ENCODE data around the gene RNU2-1.
"Not testable (repeated sequence)": the region's sequence is repeated elsewhere in the genome, so short reads cannot be mapped to it uniquely, and the experiment has no call there.

The RNU2-1 gene

DNA sequence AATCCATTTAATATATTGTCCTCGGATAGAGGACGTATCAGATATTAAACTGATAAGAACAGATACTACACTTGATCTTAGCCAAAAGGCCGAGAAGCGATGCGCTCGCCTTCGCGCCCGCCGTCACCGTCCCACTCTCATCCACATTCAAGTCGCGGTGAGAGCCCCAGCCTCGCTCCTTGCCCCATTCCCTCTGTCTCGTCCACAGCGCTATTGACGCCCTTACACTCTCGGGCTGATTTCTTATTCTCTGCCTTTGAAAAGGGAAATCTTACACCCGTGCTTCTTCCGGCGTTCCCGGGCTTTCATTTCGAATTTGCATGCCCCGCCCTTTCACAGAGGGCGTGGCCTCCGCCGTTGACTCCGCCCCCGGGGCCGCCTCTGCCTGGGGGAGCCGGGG, at the start of gene RNU2-1:
Gene RNU2-1, minus strand, starts transcription at position 101 of the 400 bp plus-strand sequence.
- not testable (repeated sequence) for DNase-seq (ENCODE audit: low read depth in 2 of 2)

DNA sequence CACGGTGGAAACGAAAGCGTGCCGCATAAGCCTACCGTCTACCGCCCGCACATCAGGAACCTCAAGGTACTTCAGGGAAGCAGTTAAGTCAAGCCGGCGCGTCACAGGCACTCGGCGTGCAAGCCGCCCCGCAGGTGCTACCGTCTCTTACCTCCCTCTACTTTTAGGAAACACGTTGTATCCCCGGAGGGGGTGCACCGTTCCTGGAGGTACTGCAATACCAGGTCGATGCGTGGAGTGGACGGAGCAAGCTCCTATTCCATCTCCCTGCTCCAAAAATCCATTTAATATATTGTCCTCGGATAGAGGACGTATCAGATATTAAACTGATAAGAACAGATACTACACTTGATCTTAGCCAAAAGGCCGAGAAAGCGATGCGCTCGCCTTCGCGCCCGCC, 39.1 kb upstream of the RNU2-1 start:
- not testable (repeated sequence) for DNase-seq (ENCODE audit: low read depth in 2 of 2)

DNA sequence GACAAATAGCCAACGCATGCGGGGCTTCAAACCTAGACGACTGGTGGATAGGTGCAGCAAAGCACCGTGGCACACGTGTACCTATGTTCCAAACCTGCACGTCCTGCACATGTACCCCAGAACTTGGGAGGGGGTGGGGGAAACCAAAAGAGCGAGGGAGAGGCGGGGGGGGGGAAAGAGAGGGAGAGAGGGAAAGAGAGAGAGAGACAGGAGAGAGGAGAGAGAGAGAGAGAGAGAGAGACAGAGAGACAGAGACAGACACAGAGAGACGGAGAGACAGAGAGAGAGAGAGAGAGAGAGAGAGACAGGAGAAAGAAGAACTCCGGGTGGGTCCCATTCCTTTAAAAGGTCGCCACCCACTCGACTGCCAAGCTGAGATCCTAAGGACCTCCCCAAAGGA, 38.7 kb upstream of the RNU2-1 start:
- not testable (repeated sequence) for DNase-seq (ENCODE audit: low read depth in 2 of 2)

DNA sequence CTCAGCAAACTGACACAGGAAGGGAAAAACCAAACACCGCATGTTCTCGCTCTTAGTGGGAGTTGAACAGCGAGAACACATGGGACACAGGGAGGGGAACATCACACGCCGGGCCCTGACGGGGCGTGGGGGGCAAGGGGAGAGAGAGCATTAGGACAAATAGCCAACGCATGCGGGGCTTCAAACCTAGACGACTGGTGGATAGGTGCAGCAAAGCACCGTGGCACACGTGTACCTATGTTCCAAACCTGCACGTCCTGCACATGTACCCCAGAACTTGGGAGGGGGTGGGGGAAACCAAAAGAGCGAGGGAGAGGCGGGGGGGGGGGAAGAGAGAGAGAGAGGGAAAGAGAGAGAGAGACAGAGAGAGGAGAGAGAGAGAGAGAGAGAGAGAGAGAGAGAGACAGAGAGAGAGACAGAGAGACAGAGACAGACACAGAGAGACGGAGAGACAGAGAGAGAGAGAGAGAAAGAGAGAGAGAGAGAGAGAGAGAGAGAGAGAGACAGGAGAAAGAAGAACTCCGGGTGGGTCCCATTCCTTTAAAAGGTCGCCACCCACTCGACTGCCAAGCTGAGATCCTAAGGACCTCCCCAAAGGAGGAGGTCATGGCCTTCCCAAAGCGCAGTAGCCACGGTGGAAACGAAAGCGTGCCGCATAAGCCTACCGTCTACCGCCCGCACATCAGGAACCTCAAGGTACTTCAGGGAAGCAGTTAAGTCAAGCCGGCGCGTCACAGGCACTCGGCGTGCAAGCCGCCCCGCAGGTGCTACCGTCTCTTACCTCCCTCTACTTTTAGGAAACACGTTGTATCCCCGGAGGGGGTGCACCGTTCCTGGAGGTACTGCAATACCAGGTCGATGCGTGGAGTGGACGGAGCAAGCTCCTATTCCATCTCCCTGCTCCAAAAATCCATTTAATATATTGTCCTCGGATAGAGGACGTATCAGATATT, 37.1 kb upstream of the RNU2-1 start:
- not testable (repeated sequence) for DNase-seq (ENCODE audit: low read depth in 2 of 2)

DNA sequence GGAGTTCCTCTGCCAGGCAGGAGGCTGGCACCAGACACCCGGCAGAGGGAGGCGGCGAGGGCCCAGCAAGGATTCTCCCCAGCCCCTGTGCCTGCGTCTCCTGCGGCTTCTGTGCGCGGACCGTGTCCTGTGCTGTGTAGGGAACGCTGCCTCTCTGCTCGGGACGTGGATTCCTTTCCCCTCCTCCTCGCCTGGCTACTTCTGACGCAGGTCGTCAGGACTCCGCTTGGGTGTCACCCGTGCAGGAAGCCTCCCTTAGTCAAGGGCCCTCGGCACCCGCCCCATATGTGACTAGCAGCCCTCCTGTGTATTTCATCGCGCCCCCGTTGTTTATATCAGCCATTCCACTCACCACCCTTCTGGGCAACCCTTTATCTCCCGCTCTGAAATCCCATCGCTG, 12.7 kb upstream of the RNU2-1 start:
- DNase-seq (ENCODE audit: low read depth in 2 of 2): not testable (repeated sequence)

DNA sequence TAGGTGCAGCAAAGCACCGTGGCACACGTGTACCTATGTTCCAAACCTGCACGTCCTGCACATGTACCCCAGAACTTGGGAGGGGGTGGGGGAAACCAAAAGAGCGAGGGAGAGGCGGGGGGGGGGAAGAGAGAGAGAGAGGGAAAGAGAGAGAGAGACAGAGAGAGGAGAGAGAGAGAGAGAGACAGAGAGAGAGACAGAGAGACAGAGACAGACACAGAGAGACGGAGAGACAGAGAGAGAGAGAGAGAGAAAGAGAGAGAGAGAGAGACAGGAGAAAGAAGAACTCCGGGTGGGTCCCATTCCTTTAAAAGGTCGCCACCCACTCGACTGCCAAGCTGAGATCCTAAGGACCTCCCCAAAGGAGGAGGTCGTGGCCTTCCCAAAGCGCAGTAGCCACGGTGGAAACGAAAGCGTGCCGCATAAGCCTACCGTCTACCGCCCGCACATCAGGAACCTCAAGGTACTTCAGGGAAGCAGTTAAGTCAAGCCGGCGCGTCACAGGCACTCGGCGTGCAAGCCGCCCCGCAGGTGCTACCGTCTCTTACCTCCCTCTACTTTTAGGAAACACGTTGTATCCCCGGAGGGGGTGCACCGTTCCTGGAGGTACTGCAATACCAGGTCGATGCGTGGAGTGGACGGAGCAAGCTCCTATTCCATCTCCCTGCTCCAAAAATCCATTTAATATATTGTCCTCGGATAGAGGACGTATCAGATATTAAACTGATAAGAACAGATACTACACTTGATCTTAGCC, 7.0 kb upstream of the RNU2-1 start:
- DNase-seq (ENCODE audit: low read depth in 2 of 2): not testable (repeated sequence)

DNA sequence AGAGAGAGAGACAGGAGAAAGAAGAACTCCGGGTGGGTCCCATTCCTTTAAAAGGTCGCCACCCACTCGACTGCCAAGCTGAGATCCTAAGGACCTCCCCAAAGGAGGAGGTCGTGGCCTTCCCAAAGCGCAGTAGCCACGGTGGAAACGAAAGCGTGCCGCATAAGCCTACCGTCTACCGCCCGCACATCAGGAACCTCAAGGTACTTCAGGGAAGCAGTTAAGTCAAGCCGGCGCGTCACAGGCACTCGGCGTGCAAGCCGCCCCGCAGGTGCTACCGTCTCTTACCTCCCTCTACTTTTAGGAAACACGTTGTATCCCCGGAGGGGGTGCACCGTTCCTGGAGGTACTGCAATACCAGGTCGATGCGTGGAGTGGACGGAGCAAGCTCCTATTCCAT, 5.8 kb upstream of the RNU2-1 start:
- not testable (repeated sequence) for DNase-seq (ENCODE audit: low read depth in 2 of 2)

DNA sequence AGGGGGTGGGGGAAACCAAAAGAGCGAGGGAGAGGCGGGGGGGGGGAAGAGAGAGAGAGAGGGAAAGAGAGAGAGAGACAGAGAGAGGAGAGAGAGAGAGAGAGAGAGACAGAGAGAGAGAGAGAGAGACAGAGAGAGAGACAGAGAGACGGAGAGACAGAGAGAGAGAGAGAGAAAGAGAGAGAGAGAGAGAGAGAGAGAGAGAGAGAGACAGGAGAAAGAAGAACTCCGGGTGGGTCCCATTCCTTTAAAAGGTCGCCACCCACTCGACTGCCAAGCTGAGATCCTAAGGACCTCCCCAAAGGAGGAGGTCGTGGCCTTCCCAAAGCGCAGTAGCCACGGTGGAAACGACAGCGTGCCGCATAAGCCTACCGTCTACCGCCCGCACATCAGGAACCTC, 514 bp downstream of the RNU2-1 start:
- DNase-seq (ENCODE audit: low read depth in 2 of 2): not testable (repeated sequence)

DNA sequence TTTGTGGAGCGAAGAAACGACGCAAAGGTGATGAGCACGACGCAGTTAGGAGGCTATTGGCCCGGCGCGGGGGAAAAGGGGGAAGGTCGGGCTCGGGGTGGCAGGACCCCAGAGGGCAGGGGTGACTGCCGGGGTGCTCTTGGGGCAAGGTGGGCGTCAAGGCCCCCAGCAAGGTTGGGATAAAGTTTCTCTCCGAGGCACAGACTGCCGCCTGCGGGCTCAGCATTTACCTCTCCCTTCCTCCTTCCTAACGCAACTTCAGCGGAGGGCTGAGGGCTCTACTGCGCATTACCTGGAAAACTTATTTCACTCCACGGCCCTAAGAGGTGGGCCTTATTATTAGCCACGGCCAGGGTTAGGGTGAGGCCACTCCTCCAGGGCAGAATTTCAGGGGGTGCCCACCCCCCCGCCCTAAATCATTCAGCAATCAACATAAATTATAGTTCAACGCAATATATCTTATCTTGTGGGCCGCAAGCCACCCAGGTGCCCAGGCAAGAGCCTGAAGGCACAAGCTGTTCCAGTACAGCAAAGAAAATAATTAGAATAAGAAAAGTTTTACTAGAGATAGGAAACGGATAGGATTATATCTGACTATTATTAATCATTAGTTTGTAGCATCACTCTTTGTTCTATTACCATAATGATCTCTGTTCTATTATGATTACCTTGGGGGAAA, 1.6 kb downstream of the RNU2-1 start:
- DNase-seq (ENCODE audit: low read depth in 2 of 2): peak in 1 of 2 donors; percentile 16

DNA sequence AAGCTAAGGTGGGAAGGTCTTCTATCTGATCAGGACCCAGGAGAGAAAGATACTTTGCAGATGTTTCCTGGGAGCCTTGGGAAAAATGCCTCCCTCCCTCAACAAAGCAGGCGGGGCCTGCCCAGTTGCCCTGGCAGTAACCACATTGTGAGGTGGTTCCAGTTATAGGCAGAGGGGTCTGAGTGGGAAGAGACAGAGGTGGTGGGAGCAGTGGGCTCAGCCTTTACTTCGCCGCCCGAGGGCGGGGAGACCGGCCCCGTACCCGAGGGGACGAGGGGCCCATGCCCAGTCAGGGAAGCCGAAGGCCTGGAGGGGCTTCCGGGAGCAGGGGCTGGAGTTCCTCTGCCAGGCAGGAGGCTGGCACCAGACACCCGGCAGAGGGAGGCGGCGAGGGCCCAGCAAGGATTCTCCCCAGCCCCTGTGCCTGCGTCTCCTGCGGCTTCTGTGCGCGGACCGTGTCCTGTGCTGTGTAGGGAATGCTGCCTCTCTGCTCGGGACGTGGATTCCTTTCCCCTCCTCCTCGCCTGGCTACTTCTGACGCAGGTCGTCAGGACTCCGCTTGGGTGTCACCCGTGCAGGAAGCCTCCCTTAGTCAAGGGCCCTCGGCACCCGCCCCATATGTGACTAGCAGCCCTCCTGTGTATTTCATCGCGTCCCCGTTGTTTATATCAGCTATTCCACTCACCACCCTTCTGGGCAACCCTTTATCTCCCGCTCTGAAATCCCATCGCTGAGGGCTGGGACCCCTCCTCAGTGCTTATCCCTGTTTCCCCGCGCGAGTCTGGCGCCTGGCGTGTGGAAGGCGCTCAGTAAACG, 2.4 kb downstream of the RNU2-1 start:
- not testable (repeated sequence) for DNase-seq (ENCODE audit: low read depth in 2 of 2)

DNA sequence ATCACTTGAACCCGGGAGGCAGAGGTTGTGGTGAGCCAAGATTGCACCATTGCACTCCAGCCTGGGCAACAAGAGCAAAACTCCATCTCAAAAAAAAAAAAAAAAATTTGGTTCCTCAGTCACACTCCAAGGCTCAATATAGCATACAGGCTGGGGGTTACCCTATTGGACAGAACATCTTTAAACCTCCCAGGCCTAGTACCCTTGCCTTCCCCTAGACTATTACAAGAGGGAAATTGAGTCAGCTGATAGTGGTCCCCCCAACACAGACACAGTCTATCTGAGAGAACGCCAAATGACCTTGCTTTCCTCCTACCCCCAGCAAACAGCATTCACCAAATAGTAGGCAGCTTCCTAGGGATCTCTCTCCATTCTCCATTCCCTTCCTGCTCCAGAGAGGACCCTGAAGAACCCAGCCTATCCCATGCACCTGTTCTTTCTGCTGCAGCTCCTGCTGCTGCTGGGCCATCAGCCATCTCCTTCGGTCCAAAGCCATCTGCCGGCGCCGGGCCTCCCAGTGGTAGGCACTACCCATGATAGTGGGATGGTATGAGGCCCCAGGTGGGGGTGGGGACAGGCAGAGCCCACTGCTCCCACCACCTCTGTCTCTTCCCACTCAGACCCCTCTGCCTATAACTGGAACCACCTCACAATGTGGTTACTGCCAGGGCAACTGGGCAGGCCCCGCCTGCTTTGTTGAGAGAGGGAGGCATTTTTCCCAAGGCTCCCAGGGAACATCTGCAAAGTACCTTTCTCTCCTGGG, 5.6 kb downstream of the RNU2-1 start, which contains the start of gene CCDC200:
Gene CCDC200, minus strand, starts transcription at position 604 of the 763 bp plus-strand sequence. Its CDS starts 69 bp downstream, at position 535.
- DNase-seq (ENCODE audit: low read depth in 2 of 2): not testable (repeated sequence)

DNA sequence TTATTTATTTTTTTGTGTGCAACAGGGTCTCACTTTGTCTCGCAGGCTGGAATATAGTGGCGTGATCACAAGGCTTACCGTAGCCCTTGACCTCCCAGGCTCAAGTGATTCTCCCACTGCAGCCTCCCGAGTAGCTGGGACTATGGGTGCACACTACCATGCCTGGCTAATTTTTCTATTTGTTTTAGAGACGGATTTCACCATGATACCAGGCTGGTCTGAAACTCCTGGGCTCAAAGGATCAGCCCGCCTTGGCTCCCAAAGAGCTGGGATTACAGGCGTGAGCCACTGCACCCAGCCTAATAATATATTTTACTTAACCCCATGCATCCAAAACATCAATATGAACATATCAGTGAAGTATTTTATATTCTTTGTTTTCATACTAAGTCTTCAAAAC, 7.4 kb downstream of the RNU2-1 start:
- DNase-seq (ENCODE audit: low read depth in 2 of 2): no peak

DNA sequence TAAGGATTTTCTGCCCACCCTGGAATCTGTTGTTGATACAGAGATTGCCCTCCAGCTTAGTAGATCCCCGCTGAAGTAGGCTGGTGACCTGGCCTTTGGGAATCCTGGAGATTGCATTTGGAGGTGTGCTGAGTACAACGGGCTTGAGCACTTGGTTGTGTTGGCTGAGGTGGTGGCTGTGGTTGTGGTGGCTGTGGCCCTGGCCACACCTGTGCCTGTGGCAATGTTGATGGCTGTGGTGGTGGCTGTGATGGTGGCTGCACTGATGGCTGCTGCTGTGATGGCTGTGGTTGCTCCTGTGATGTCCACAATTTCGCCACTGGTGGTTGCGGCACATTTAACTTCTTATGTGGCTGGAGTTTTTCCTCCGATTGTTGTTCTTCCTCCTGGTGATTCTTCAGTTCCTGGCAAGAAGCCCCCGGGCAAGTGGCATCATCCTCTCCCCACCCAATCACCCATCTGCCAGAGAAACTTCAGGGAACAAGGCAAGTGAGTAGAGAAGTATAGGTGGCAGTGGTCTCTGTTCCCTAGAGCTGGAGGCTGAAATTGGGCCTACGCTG, 9.6 kb downstream of the RNU2-1 start:
- no peak for DNase-seq (ENCODE audit: low read depth in 2 of 2)

DNA sequence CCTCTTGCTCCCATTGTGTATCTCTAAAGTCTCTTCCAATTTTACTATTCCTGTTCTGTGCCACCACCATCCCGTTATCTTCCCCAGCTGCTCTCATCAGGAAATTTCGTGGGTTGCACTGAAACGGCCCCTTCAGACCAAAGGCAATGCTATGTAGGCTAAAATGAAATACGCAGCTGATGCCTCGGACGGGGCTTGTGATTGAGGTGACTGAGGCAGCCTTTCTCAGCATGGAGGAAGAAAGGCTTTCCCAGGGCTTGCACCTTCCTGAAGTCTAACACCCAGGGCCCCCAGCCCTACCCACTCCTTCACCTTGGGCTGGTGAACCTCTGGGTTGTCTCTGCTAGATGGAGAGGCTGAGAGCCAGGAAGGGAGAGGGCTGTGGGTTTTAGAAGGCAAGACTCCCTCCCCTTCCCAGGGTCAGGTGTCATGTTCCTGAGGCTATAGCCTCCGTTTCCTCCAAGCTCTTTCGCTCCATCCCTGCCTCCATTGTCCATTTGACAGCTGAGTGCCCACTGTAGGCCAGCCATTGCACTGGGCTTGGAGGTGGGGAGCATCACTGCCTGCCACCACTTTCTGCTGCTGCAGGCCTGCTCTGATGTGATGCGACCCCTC, 13.2 kb downstream of the RNU2-1 start:
- DNase-seq (ENCODE audit: low read depth in 2 of 2): no peak

DNA sequence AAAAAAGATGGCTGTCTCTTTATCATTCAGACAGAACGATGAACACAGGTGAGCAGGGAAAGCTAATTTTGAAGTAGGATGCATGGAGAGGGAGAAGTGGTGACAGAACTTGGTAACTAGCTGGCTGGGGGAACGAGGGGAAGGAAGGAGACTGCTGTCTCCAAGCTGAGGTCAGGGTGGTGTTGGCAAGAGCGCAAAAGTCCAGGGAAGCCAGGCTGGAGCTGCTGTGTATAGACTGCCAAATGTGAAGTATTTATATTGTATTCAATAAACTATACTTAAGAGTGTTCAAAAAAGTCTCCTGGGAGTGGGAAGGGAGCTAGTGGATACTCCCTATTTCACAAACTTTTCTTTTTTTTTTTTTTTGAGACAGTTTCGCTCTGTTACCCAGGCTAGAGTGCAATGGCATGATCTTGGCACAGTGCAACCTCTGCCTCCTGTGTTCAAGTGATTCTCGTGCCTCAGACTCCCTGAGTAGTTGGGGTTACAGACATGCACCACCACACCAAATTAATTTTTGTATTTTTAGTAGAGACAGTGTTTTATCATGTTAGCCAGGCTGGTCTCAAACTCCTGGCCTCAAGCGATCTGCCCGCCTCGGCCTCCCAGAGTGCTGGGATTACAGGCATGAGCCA, 13.9 kb downstream of the RNU2-1 start:
- no peak for DNase-seq (ENCODE audit: low read depth in 2 of 2)

DNA sequence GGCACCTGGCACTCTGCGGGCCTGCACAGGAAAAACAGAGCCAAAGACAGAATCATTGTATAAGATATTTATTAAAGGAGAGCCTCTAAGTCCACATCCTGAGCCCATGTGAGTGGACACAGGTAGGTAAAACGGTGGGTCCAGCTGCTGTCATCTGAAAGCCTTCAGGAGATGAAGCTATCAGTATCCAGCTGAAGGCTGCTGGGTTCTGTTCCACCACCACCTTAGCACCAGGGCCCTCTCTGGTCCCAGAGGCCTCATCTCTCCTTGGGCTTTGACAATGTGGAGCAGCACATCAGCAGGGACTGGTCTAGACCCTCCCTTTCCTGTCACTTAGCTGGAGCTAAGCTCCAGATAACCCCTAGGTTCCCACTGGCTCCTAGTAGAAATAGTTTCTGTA, 14.8 kb downstream of the RNU2-1 start:
- DNase-seq (ENCODE audit: low read depth in 2 of 2): no peak

DNA sequence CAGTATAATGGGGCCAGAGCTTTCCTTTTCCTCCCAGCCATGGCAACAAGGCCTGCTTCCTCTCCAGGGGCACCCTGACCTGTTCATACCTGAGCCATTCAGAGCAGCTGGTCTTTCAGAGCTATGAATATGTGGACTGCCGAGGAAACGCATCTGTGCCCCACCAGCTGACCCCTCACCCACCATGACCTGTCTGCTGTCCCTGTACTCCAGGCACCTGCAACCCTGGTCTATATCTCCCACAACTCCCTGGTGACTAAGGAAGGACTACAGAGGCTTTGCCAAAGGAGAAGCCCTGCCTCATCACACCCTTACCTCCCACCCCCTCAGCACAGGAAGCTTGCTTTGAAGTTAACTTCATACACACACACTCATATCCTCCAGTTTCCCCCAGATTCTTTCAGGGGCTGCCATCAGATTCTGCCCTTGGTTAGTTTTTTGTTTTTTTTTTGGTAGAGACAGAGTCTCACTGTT, 16.1 kb downstream of the RNU2-1 start:
- DNase-seq (ENCODE audit: low read depth in 2 of 2): no peak

DNA sequence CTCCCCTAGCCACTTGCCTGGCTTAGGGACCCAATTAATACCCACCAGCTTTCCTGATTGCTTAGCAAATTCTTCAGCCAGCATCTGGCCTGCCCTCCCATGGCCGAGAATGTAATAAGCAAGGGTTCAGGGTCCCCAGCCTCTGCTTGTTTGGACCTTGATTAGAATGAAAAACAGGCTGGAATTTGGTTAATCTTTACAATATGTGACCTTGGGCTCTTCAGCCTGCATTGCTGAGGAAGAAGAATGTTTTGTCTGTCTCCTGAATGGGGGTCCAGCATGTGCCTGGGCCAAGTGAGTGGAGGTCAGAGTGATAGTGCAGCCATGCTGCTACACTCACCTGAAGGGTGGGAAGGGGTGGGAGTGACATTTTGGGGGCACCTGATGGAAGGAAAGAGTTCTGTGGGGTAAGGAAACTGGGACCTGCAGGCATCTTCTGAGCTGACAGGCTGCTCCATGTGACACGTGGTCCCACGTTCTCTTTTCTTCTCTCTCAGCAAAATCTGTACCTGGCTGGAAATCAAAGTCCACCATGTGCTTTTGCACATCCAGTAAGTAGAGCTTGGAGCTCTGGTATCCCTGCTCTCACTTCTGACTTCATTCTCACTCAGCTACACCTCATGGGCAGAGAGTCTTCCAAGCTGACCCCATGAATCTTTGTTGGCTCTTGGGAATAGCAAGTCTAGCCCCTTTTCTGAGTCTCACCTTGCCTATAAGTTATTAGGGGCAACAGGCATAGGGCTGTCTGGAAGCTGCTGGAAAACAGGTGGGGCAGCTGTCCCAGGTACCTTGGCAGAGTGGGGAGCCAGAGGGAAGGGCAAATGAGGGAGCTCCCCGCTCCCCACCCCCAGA, 16.8 kb downstream of the RNU2-1 start:
- no peak for DNase-seq (ENCODE audit: low read depth in 2 of 2)
